NCI-H510A treated with DMSO at 0.1 percent for 48 hours (cell line): Measurements from ENCODE around the gene AHNAK2.
"Not testable (repeated sequence)": the region's sequence is repeated elsewhere in the genome, so short reads cannot be mapped to it uniquely, and the experiment has no call there.

ENCODE experiments used
- DNase-seq: peaks from one replicate; lab custom pipeline; 2025; lab: John Stamatoyannopoulos, UW

AHNAK2 gene

DNA sequence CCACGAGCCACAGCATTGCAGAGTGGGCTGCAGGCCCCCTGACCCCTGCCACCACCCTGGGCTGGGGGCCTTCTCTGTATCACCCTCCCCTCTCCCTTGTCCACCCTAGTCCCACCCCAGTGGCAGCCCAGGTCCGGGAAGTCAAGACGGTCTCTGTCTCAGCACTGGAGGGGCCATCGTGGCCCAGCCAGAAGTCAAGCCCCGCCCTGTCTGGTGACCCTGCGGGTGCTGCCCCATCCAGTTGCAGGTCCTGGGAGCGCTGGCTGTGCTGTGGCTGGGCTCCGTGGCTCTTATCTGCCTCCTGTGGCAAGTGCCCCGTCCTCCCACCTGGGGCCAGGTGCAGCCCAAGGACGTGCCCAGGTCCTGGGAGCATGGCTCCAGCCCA lies 50.8 kb downstream of the AHNAK2 start:
- no peak for DNase-seq

DNA sequence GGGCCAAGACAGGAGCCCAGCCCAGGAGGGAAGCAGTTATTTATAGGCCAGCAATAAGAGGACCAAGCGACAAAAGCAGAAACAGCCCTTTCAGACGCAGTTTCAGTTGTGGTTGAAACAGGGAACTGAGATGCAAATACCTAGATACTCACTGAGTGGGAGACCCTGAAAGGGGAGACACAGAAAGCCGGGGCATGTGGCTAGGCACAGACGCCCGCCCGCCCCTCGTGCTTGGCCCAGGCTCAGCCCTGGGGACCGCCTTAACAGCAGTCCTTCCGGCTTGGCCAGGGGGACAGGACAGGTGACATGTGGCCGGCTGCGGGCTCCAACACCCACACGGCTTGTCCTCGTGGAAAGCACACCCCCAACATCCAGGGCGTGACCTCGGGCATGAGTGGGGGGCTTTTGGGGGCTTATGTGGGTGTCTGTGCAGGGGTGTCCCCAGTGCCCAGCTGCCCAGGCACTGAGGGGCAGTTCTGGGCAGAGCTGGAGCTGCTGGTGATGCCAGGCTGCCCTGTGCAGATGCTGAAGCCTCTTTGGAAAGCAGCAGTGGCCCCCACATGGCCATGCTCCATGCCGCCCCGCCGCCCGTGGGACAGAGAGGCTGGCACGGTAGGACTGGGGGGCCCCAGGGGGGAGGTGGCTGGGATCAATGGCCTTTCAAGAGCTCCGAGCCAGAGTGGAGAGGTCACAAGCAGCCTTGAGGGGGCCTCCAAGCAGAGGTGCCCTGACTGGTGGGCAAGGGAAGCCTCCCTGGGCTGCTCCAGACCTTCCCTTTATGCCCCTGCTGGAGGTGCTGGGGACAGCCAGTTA lies 51.3 kb downstream of the AHNAK2 start:
- DNase-seq, result no peak

GRCh38 chr14:104925855-104926609 lies 52.1 kb downstream of the AHNAK2 start:
- DNase-seq, result no peak

- no peak for DNase-seq
Measured at GRCh38 chr14:104925214-104925854, 52.8 kb downstream of the AHNAK2 start.

GRCh38 chr14:104924421-104925213 lies 53.6 kb downstream of the AHNAK2 start, which contains the start of gene PLD4:
Gene PLD4, plus strand, starts transcription at chr14:104924879. Its CDS starts 2,262 bp downstream, at chr14:104927141.
- DNase-seq, result no peak

DNA sequence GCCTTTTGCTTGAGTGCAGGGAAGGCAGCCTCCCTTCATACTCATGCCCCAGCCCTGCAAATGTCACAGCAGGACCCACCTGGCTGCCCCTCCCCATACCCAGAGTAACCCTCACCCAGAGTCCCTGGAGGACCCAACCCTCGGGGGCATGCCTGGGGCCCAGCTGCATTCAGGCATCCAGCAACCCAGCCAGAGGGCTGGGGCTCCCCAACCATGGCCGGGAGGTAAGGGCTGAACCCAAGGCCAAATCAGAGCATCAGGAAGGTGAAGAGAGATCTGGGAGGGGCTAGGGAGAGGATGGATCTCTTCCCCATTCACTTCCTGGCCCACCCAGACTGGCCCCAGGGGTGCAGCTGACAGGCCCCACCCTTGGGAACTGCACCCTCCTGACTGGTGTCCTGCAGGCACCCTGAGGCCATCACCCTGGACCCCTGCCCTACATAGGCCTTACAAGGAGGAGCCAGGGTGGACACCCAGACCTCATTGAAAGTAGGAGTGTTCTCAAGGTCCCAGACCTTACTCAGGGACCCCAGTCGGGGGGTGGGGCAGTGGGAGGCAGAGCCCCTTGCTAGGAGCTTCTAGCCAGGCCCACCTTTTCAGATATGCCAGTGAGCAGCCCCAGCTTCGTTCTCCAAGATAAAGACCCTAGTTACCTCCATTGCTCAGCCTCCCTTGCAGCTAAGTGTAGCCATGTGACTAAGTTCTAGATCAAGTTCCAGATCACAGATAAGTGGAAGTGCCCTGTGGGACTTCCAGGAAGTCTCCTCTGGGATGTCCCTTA lies 54.3 kb downstream of the AHNAK2 start:
- DNase-seq, result no peak

- no peak for DNase-seq
Measured at GRCh38 chr14:104919993-104920315, 58.2 kb downstream of the AHNAK2 start.

DNA sequence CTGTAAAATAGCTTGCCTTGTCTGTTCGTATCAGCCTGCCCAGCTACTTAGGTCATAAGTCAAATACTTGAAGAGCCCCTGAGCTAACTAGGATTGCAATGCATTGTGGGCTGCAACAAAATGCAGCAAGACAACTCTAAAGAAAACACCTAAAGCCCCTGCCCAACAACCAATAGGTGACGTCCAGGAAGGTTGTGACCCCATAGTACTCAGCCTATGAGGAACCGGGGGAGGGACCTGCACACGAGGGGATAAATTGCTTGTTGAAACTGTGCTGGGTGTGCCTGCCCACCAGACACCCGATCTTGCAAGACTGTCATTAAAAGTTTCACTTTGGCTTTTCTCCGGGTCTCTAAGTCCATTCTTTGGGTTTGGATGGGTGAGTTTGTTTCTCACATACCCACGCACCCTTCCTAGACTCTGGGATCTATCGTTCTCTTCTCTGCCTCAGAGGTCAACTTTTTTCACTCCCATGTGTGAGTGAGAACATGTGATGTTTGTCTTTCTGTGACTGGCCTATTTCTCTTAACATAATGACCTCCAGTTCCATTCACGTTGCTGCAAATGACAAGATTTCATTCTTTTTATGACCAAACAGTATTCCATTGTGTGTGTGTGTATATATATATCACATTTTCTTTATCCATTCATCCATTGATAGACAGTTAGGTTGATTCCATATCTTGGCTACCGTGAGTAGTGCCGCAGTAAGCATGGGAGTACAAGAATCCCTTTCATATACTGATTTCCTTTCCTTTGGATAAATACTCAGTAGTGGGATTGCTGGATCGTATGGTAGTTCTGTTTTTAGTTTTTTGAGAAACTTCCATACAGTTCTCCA lies 58.8 kb downstream of the AHNAK2 start:
- DNase-seq, result not testable (repeated sequence)

DNA sequence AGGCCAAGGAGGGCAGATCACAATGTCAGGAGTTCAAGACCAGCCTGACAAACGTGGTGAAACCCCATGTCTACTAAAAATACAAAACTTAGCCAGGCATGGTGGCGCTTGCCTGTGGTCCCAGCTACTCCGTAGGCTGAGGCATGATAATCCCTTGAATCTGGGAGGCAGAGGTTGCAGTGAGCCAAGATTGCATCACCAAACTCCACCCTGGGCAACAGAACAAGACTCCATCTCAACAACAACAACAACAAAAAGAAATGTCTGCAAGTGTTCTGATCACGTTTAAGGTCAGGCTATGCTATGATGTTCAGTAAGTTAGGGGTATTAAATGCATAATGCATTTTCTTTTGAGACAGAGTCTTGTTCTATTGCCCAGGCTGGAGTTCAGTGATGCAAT lies 60.2 kb downstream of the AHNAK2 start:
- no peak for DNase-seq

GRCh38 chr14:104917116-104917515 lies 61.1 kb downstream of the AHNAK2 start:
- DNase-seq, result no peak

- peak; percentile 91 for DNase-seq
Measured at GRCh38 chr14:104913435-104913834, 64.7 kb downstream of the AHNAK2 start.

- no peak for DNase-seq
Measured at GRCh38 chr14:104912053-104912452, 66.1 kb downstream of the AHNAK2 start.

GRCh38 chr14:104908303-104908702 lies 69.9 kb downstream of the AHNAK2 start:
- peak; percentile 70 for DNase-seq

GRCh38 chr14:104905579-104905933 lies 72.6 kb downstream of the AHNAK2 start:
- not testable (repeated sequence) for DNase-seq

GRCh38 chr14:104904650-104905578 lies 73.3 kb downstream of the AHNAK2 start:
- DNase-seq, result not testable (repeated sequence)

DNA sequence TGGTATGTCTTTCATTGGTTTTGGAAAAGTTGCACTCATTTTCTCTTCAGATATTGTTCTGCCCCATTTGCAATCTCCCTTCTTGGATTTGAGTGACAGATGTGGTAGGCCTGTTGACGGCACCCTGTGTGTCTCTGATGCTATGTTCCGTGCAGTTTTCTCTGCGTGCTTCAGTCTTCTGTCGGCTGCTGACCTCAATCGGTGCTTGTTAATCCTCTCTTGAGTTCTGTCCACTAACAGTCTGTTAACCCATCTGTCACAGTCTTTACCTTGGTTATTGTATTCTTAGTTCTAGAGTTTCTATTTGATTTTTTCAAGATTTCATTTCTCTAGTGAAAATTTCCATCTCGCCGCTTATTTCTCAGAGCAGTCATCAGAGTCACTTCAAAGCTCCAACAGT lies 74.2 kb downstream of the AHNAK2 start:
- DNase-seq, result no peak

DNA sequence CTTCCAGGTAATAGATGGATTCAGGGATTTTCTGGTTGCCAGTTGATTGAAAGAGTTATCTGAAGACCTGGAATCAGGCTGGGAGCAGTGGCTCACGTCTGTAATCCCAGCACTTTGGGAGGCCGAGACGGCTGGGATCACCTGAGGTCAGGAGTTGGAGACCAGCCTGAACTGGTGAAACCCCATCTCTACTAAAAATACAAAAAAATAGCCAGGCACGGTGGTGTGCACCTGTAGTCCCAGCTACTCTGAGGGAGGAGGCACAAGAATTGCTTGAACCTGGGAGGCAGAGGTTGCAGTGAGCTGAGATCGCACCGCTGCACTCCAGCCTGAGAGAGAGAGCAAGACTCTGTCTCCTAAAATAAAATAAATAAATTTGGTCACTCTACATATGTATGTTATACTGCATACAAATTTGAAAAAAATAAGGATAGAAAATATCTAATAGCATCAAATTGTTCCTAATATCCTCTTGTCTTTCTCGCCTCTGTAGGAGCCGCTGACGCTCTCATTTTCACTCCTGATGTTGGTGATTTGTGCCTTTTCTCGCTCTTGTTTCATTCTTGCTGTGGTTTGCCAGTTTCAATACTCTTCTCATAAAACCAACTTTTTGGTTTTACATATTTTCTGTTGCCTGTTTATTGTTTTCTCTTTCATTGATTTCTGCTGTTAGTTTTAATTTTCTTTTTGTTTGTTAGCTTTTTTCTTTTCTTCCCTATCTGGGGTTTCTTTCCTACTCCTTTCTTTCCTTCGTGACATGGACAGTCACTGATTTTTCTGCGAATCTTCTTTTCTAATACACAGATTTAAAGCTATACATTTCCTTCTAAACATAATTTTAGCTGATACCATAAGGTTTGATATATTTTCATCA lies 77.3 kb downstream of the AHNAK2 start:
- DNase-seq, result no peak

DNA sequence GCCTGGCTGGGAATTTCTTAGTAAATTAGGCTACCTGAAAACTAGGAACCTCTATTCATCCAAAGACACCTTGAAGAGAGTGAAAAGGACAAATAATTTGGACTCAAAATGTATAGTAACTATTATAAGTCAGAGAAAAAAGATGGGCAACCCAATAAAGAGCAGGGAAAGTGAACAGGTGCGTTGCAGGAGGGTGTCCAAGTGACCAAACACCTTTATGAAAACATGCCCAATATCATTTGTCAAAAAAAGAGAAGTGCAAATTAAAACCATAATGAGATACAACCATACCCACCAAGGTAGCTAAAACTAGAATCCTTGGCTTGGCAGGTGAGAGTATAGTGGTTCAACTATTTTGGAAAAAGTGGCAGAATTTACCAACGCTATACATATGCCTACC lies 78.4 kb downstream of the AHNAK2 start:
- DNase-seq, result no peak
